Astrocyte (in vitro differentiated cells and primary cell): Measurements from ENCODE around the gene DGKH. TPM values are rescaled to one million over a fixed set of nuclear protein-coding genes. Genes with fewer than 3 reads are reported as not detected.

Experiments used
- DNase-seq: peaks from one replicate; pipeline ENCODE4 v3.0.0-alpha.2; 2010; ENCODE audit warnings: low read depth
- FAIRE-seq: peaks from 2 replicates; lab custom pipeline; 2011; peaks lifted over from hg19 to GRCh38; lab: Jason Lieb, UNC
- H2AFZ ChIP-seq: 2 replicates; pipeline ENCODE4 v1.6.0; 2012; ENCODE audit warnings: low read depth, low read length, inconsistent platforms
- H3K27ac ChIP-seq: 2 replicates; pipeline ENCODE4 v1.5.1; 2011; ENCODE audit warnings: low read depth, low read length, inconsistent platforms
- H3K27me3 ChIP-seq: 2 replicates; pipeline ENCODE4 v1.6.0; 2011; ENCODE audit warnings: low read length, inconsistent platforms; ENCODE audit not compliant: insufficient read depth
- H3K36me3 ChIP-seq: 2 replicates; pipeline ENCODE4 v1.5.1; 2011; ENCODE audit warnings: low read length, inconsistent platforms; ENCODE audit not compliant: insufficient read depth
- H3K4me1 ChIP-seq: 2 replicates; pipeline ENCODE4 v1.5.1; 2011; ENCODE audit warnings: low read length, inconsistent platforms; ENCODE audit not compliant: insufficient read depth
- H3K4me2 ChIP-seq: 2 replicates; pipeline ENCODE4 v1.6.0; 2012; ENCODE audit warnings: low read length, inconsistent platforms
- H3K4me3 ChIP-seq: 2 replicates; pipeline ENCODE4 v1.5.1; 2011; ENCODE audit warnings: low read depth, mild to moderate bottlenecking, low read length, inconsistent platforms; ENCODE audit not compliant: insufficient read depth
- H3K79me2 ChIP-seq: 2 replicates; pipeline ENCODE4 v1.6.0; 2012; ENCODE audit warnings: mild to moderate bottlenecking, low read length, inconsistent platforms; ENCODE audit not compliant: insufficient read depth
- H3K9ac ChIP-seq: 2 replicates; pipeline ENCODE4 v1.6.0; 2012; ENCODE audit warnings: mild to moderate bottlenecking, low read length, inconsistent platforms
- H3K9me3 ChIP-seq: 2 replicates; pipeline ENCODE4 v1.5.1; 2012; ENCODE audit warnings: low read depth, mild to moderate bottlenecking, low read length, inconsistent platforms; ENCODE audit not compliant: insufficient read depth
- H4K20me1 ChIP-seq: 2 replicates; pipeline ENCODE4 v1.6.0; 2012; ENCODE audit warnings: low read length, inconsistent platforms; ENCODE audit not compliant: insufficient read depth
- H3K27ac Mint-ChIP-seq: one replicate; pipeline ENCODE4 v1.8.0; 2021; ENCODE audit warnings: mild to moderate bottlenecking, mixed read lengths; ENCODE audit not compliant: unreplicated experiment
- H3K27me3 Mint-ChIP-seq: one replicate; pipeline ENCODE4 v1.8.0; 2021; ENCODE audit warnings: low read depth, mixed read lengths; ENCODE audit not compliant: unreplicated experiment
- H3K36me3 Mint-ChIP-seq: one replicate; pipeline ENCODE4 v1.8.0; 2021; ENCODE audit warnings: low read depth, mixed read lengths; ENCODE audit not compliant: unreplicated experiment
- H3K4me1 Mint-ChIP-seq: one replicate; pipeline ENCODE4 v1.8.0; 2021; ENCODE audit warnings: low read depth, mixed read lengths; ENCODE audit not compliant: unreplicated experiment
- H3K4me3 Mint-ChIP-seq: one replicate; pipeline ENCODE4 v1.8.0; 2021; ENCODE audit warnings: mild to moderate bottlenecking, moderate library complexity, mixed read lengths; ENCODE audit not compliant: unreplicated experiment
- H3K9me3 Mint-ChIP-seq: one replicate; pipeline ENCODE4 v1.8.0; 2021; ENCODE audit warnings: mild to moderate bottlenecking, mixed read lengths; ENCODE audit not compliant: unreplicated experiment
- CTCF ChIP-seq: IDR thresholded peaks from 2 replicates; pipeline ENCODE4 v1.5.1; 2011; ENCODE audit warnings: low read depth, mild to moderate bottlenecking, inconsistent platforms, low read length, moderate library complexity; ENCODE audit not compliant: insufficient read depth
- EZH2 ChIP-seq: IDR thresholded peaks from 2 replicates; pipeline ENCODE4 v1.6.1; 2012; ENCODE audit warnings: mild to moderate bottlenecking, low read length, inconsistent platforms; ENCODE audit not compliant: insufficient read depth
- total RNA-seq: library from RNA; stranded (reverse); gene quantifications from 2 replicates; pipeline ENCODE4 v1.2.1, GENCODE V29; 2021

Gene DGKH
- total RNA-seq, 1 donor from 2014 or later: 16.4 TPM

- H3K9me3 Mint-ChIP-seq: peaks cover 2% of the 10 kb centered on the region
- peak overlapping the region; percentile 62 for H3K27ac ChIP-seq
- TF ChIP-seq EZH2 (no peak), CTCF (no peak)
These were observed 7.3 kb upstream of the DGKH start for GRCh38 chr13:42041011-42041683.

GRCh38 chr13:42041684-42042035, 6.8 kb upstream of the DGKH start:
- DNase-seq (peak; percentile 50), FAIRE-seq (peak; percentile 45)
- Histone ChIP-seq H4K20me1 (peaks cover 33% of the 10 kb centered on the region), H3K4me2 (peak overlapping the region; percentile 90), H3K79me2 (peaks cover 56% of the 10 kb centered on the region), H3K9ac (peak overlapping the region; percentile 80), H3K27me3 (no peaks in the 10 kb centered on the region), H2AFZ (peak overlapping the region; percentile 79), H3K36me3 (no peaks in the 10 kb centered on the region), H3K4me1 (peaks cover 11% of the 10 kb centered on the region), H3K27ac (peak overlapping the region; percentile 62), H3K4me3 (peak overlapping the region; percentile 73), H3K9me3 (no peaks in the 10 kb centered on the region)
- H3K4me1 Mint-ChIP-seq: peaks cover 4% of the 10 kb centered on the region
- no peaks in the 10 kb centered on the region for H3K27me3 Mint-ChIP-seq
- peaks cover 2% of the 10 kb centered on the region for H3K9me3 Mint-ChIP-seq
- H3K4me3 Mint-ChIP-seq: peak overlapping the region; percentile 94
- TF ChIP-seq CTCF: peak; percentile 38
- no peak for TF ChIP-seq EZH2
- H3K27ac Mint-ChIP-seq: peak overlapping the region; percentile 79
- H3K36me3 Mint-ChIP-seq: no peaks in the 10 kb centered on the region

More at GRCh38 chr13:42041011-42041683, 7.3 kb upstream of the DGKH start:
- Histone ChIP-seq H3K36me3 (no peaks in the 10 kb centered on the region), H3K4me3 (peak overlapping the region; percentile 73), H4K20me1 (peaks cover 33% of the 10 kb centered on the region), H3K79me2 (peaks cover 51% of the 10 kb centered on the region), H3K4me1 (peaks cover 11% of the 10 kb centered on the region), H3K9me3 (no peaks in the 10 kb centered on the region), H3K9ac (peak overlapping the region; percentile 80), H2AFZ (peak overlapping the region; percentile 79), H3K4me2 (peak overlapping the region; percentile 90), H3K27me3 (no peaks in the 10 kb centered on the region)
- H3K27ac Mint-ChIP-seq: peak overlapping the region; percentile 79
- FAIRE-seq (no peak), DNase-seq (peak; percentile 48)
- peaks cover 2% of the 10 kb centered on the region for H3K4me1 Mint-ChIP-seq
- no peaks in the 10 kb centered on the region for H3K36me3 Mint-ChIP-seq
- no peaks in the 10 kb centered on the region for H3K27me3 Mint-ChIP-seq
- peak overlapping the region; percentile 94 for H3K4me3 Mint-ChIP-seq

GRCh38 chr13:42043676-42044075, 4.8 kb upstream of the DGKH start:
- H3K9me3 ChIP-seq: no peaks in the 10 kb centered on the region
- H3K4me1 Mint-ChIP-seq: peaks cover 8% of the 10 kb centered on the region
- H3K27me3 Mint-ChIP-seq: no peaks in the 10 kb centered on the region
- no peak overlapping the region for H3K4me2 ChIP-seq
- no peaks in the 10 kb centered on the region for H3K9me3 Mint-ChIP-seq
- H3K9ac ChIP-seq: no peak overlapping the region
- no peak overlapping the region for H2AFZ ChIP-seq
- H3K79me2 ChIP-seq: peaks cover 63% of the 10 kb centered on the region
- H3K27ac Mint-ChIP-seq: no peak overlapping the region
- peaks cover 19% of the 10 kb centered on the region for H3K4me1 ChIP-seq
- H3K36me3 ChIP-seq: no peaks in the 10 kb centered on the region
- no peak overlapping the region for H3K27ac ChIP-seq
- H3K36me3 Mint-ChIP-seq: no peaks in the 10 kb centered on the region
- DNase-seq (no peak), FAIRE-seq (no peak)
- no peak for TF ChIP-seq CTCF
- no peak for TF ChIP-seq EZH2
- H4K20me1 ChIP-seq: peaks cover 33% of the 10 kb centered on the region
- no peaks in the 10 kb centered on the region for H3K27me3 ChIP-seq
- H3K4me3 ChIP-seq: no peak overlapping the region
- H3K4me3 Mint-ChIP-seq: no peak overlapping the region
